IPS DF 6.9 (cell line): ENCODE data around the gene CACNA1S.

Experiments used
- DNase-seq: peaks from one replicate; pipeline ENCODE4 v3.0.0-alpha.2; 2013; ENCODE audit warnings: low read depth, low spot score
- H3K27ac ChIP-seq: one replicate; pipeline ENCODE4 v1.5.1; 2013; ENCODE audit warnings: low read length, control low read depth
- H3K27me3 ChIP-seq: 2 replicates; pipeline ENCODE4 v1.6.1; 2013; ENCODE audit warnings: mild to moderate bottlenecking, low read length; ENCODE audit not compliant: control insufficient read depth, insufficient read depth
- H3K36me3 ChIP-seq: 2 replicates; pipeline ENCODE4 v1.6.1; 2013; ENCODE audit warnings: low read length; ENCODE audit not compliant: control insufficient read depth, insufficient read depth
- H3K4me1 ChIP-seq: 2 replicates; pipeline ENCODE4 v1.6.1; 2013; ENCODE audit warnings: low read length; ENCODE audit not compliant: control insufficient read depth, insufficient read depth
- H3K4me3 ChIP-seq: 2 replicates; pipeline ENCODE4 v1.5.1; 2013; ENCODE audit warnings: mild to moderate bottlenecking, low read length
- H3K9me3 ChIP-seq: 2 replicates; pipeline ENCODE4 v1.6.1; 2013; ENCODE audit warnings: low read length, inconsistent platforms; ENCODE audit not compliant: control insufficient read depth, insufficient read depth
- WGBS: extraction: QIAGEN DNeasy Blood & Tissue Kit; methylation state at CpG from one replicate; pipeline ENCODE4 v1.1.7; 2013; ENCODE audit warnings: mixed read lengths, missing lambda C conversion rate; ENCODE audit not compliant: insufficient read length, insufficient coverage; 5-methylcytosine and 5-hydroxymethylcytosine counted together

Gene CACNA1S

GRCh38 chr1:201128476-201128875 lies 16.2 kb upstream of the CACNA1S start:
- DNase-seq: no peak
- Histone ChIP-seq H3K4me3 (no peak overlapping the region), H3K36me3 (no peaks in the 10 kb centered on the region), H3K27me3 (no peaks in the 10 kb centered on the region), H3K4me1 (peaks cover 6% of the 10 kb centered on the region), H3K27ac (no peak overlapping the region), H3K9me3 (no peaks in the 10 kb centered on the region)
- no CpG with 5 or more reads among the region's 9 CpGs for WGBS

- Histone ChIP-seq H3K4me1 (peaks cover 6% of the 10 kb centered on the region), H3K27ac (no peak overlapping the region), H3K9me3 (no peaks in the 10 kb centered on the region), H3K36me3 (no peaks in the 10 kb centered on the region), H3K27me3 (no peaks in the 10 kb centered on the region), H3K4me3 (no peak overlapping the region)
- no CpG with 5 or more reads among the region's 17 CpGs for WGBS
- no peak for DNase-seq
These were observed 15.7 kb upstream of the CACNA1S start for GRCh38 chr1:201127755-201128455.

- no CpG with 5 or more reads among the region's 24 CpGs for WGBS
- no peak within 1 kb of the TSS for H3K27ac ChIP-seq
- no peak within 1 kb of the TSS for H3K4me3 ChIP-seq
- DNase-seq: peak; percentile 29
- H3K4me1 ChIP-seq: peaks cover 6% of the 10 kb centered on the region
- no peaks in the 10 kb centered on the region for H3K36me3 ChIP-seq
- no peaks in the 10 kb centered on the region for H3K27me3 ChIP-seq
- H3K9me3 ChIP-seq: no peaks in the 10 kb centered on the region
These were observed 14.9 kb upstream of the CACNA1S start, which contains the start of gene ASCL5 for GRCh38 chr1:201126832-201127754. Gene ASCL5 (minus strand): TSS chr1:201127184. CDS start chr1:201115372, 11,812 bp downstream.

GRCh38 chr1:201126463-201126831 lies 14.2 kb upstream of the CACNA1S start:
- Histone ChIP-seq H3K27ac (no peak overlapping the region), H3K36me3 (no peaks in the 10 kb centered on the region), H3K9me3 (no peaks in the 10 kb centered on the region), H3K27me3 (no peaks in the 10 kb centered on the region), H3K4me3 (no peak overlapping the region), H3K4me1 (peaks cover 6% of the 10 kb centered on the region)
- WGBS: no CpG with 5 or more reads among the region's 3 CpGs
- no peak for DNase-seq

GRCh38 chr1:201125800-201126199 lies 13.6 kb upstream of the CACNA1S start:
- no peaks in the 10 kb centered on the region for H3K9me3 ChIP-seq
- no CpG with 5 or more reads among the region's 7 CpGs for WGBS
- no peak overlapping the region for H3K4me3 ChIP-seq
- H3K36me3 ChIP-seq: no peaks in the 10 kb centered on the region
- peaks cover 6% of the 10 kb centered on the region for H3K4me1 ChIP-seq
- no peak overlapping the region for H3K27ac ChIP-seq
- no peaks in the 10 kb centered on the region for H3K27me3 ChIP-seq
- no peak for DNase-seq

GRCh38 chr1:201125019-201125418 lies 12.8 kb upstream of the CACNA1S start:
- Histone ChIP-seq H3K4me1 (peaks cover 6% of the 10 kb centered on the region), H3K36me3 (no peaks in the 10 kb centered on the region), H3K27ac (no peak overlapping the region), H3K9me3 (no peaks in the 10 kb centered on the region), H3K4me3 (no peak overlapping the region), H3K27me3 (no peaks in the 10 kb centered on the region)
- WGBS: no CpG with 5 or more reads among the region's 9 CpGs
- DNase-seq: no peak

- H3K4me3 ChIP-seq: no peak overlapping the region
- H3K27ac ChIP-seq: no peak overlapping the region
- no peaks in the 10 kb centered on the region for H3K27me3 ChIP-seq
- H3K4me1 ChIP-seq: peaks cover 6% of the 10 kb centered on the region
- no CpG with 5 or more reads among the region's 1 CpG for WGBS
- no peaks in the 10 kb centered on the region for H3K9me3 ChIP-seq
- no peaks in the 10 kb centered on the region for H3K36me3 ChIP-seq
- DNase-seq: no peak
These were observed 11.6 kb upstream of the CACNA1S start for GRCh38 chr1:201123866-201124265.

- no peaks in the 10 kb centered on the region for H3K27me3 ChIP-seq
- WGBS: no CpG with 5 or more reads among the region's 10 CpGs
- H3K27ac ChIP-seq: no peak overlapping the region
- no peak overlapping the region for H3K4me3 ChIP-seq
- DNase-seq: no peak
- H3K36me3 ChIP-seq: no peaks in the 10 kb centered on the region
- H3K4me1 ChIP-seq: peaks cover 6% of the 10 kb centered on the region; the same call in 1 of the 2 replicates
- no peaks in the 10 kb centered on the region for H3K9me3 ChIP-seq
These were observed 10.2 kb upstream of the CACNA1S start for GRCh38 chr1:201122321-201122957.

- H3K4me3 ChIP-seq: no peak overlapping the region
- H3K4me1 ChIP-seq: 0 out of 2 replicates have a peak, but pooled peaks cover 1% of the 10 kb centered on the region
- H3K27me3 ChIP-seq: peaks cover 7% of the 10 kb centered on the region
- H3K36me3 ChIP-seq: no peaks in the 10 kb centered on the region
- H3K27ac ChIP-seq: no peak overlapping the region
- peak; percentile 57 for DNase-seq
- WGBS: no CpG with 5 or more reads among the region's 14 CpGs
- H3K9me3 ChIP-seq: no peaks in the 10 kb centered on the region
These were observed 7.3 kb upstream of the CACNA1S start for GRCh38 chr1:201119206-201120197.
